HEK293T (cell line): ENCODE data around the gene LLPH.

Experiments
- CTCF ChIA-PET: fragments of 350-600 bp; formaldehyde crosslinking; extraction: SDS; loops from one replicate; lab custom pipeline; 2021; ENCODE audit warnings: antibody characterized with exemption, inconsistent platforms; lab: Yijun Ruan, JAX
- POLR2A ChIA-PET: fragments of 350-600 bp; formaldehyde crosslinking; extraction: SDS; loops from one replicate; lab custom pipeline; 2020; ENCODE audit warnings: antibody characterized with exemption, inconsistent platforms; lab: Yijun Ruan, JAX
- DNase-seq: peaks from one replicate; pipeline ENCODE4 v3.0.0; 2012; ENCODE audit warnings: mixed read lengths; ENCODE audit errors: extremely low spot score
- ARNT ChIP-seq: fragments of 450-650 bp; IDR thresholded peaks from 2 replicates; pipeline ENCODE4 v1.6.1; 2017; ENCODE audit warnings: mild to moderate bottlenecking
- BHLHE40 ChIP-seq: fragments of 450-650 bp; IDR thresholded peaks from 2 replicates; pipeline ENCODE4 v1.6.1; 2016; ENCODE audit warnings: mild to moderate bottlenecking, moderate library complexity, borderline replicate concordance
- CTBP1 ChIP-seq: fragments of 450-650 bp; IDR thresholded peaks from 2 replicates; pipeline ENCODE4 v1.6.1; 2016; ENCODE audit warnings: borderline replicate concordance
- ELF4 ChIP-seq: fragments of 450-650 bp; IDR thresholded peaks from 2 replicates; pipeline ENCODE4 v1.6.1; 2017; ENCODE audit warnings: antibody characterized with exemption
- FOXA1 ChIP-seq: fragments of 450-650 bp; IDR thresholded peaks from 2 replicates; pipeline ENCODE4 v1.6.1; 2016; ENCODE audit warnings: mild to moderate bottlenecking
- FOXK2 ChIP-seq: fragments of 450-650 bp; IDR thresholded peaks from 2 replicates; pipeline ENCODE4 v1.6.1; 2016; ENCODE audit warnings: mild to moderate bottlenecking
- FOXM1 ChIP-seq: fragments of 450-650 bp; IDR thresholded peaks from 2 replicates; pipeline ENCODE4 v1.6.1; 2017; ENCODE audit warnings: mild to moderate bottlenecking, borderline replicate concordance
- HDGF ChIP-seq: fragments of 450-650 bp; IDR thresholded peaks from 2 replicates; pipeline ENCODE4 v1.6.1; 2017; ENCODE audit warnings: antibody characterized with exemption, borderline replicate concordance
- L3MBTL2 ChIP-seq: fragments of 450-650 bp; conservative IDR thresholded peaks from 2 replicates; pipeline ENCODE4 v1.6.1; 2016; ENCODE audit warnings: mild to moderate bottlenecking
- LEF1 ChIP-seq: fragments of 450-650 bp; IDR thresholded peaks from 2 replicates; pipeline ENCODE4 v1.6.1; 2017; ENCODE audit warnings: mild to moderate bottlenecking, borderline replicate concordance
- NFRKB ChIP-seq: fragments of 450-650 bp; IDR thresholded peaks from 2 replicates; pipeline ENCODE4 v1.6.1; 2016; ENCODE audit warnings: mild to moderate bottlenecking, moderate library complexity
- PKNOX1 ChIP-seq: fragments of 450-650 bp; IDR thresholded peaks from 2 replicates; pipeline ENCODE4 v1.6.1; 2016
- SP1 ChIP-seq: fragments of 450-650 bp; IDR thresholded peaks from 2 replicates; pipeline ENCODE4 v1.6.1; 2017
- SUZ12 ChIP-seq: fragments of 450-650 bp; IDR thresholded peaks from 2 replicates; pipeline ENCODE4 v1.6.1; 2016; ENCODE audit warnings: mild to moderate bottlenecking
- TARDBP ChIP-seq: fragments of 450-650 bp; IDR thresholded peaks from 2 replicates; pipeline ENCODE4 v1.6.1; 2016
- ZNF384 ChIP-seq: fragments of 450-650 bp; IDR thresholded peaks from 2 replicates; pipeline ENCODE4 v1.6.1; 2016

Gene LLPH

DNA sequence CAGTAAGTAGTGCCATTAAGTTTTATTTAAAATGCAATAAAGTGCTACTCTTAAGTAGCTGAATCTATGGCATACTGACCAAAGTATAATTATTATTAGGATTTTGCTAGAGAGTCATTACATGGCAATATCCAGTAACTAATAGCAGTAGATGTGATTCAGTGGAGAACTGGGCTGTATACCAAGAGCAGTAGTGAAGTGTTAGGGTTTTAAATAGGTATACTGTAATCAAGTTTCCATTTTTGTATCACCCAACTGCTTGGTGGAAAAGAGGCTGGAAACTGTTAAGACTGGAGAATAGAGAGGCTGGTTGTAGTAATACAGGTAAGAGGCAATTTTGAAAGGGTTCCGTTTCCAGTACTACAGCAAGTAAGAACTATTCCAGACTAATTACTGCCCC, 13.3 kb upstream of the LLPH start:
- ChIA-PET POLR2A (no interaction called here), CTCF (interaction anchor here (0.6 kb wide), 1 partner anchor 1445 kb away, joined by 3 read pairs; no protein-coding TSS in a partner anchor)
- DNase-seq = no peak
- no peak for TF ChIP-seq TARDBP
- TF ChIP-seq ELF4 = no peak
- no peak for TF ChIP-seq HDGF
- TF ChIP-seq ARNT = no peak
- TF ChIP-seq BHLHE40 = no peak
- no peak for TF ChIP-seq ZNF384
- TF ChIP-seq LEF1 = no peak
- no peak for TF ChIP-seq FOXM1
- TF ChIP-seq FOXK2 = no peak
- no peak for TF ChIP-seq NFRKB
- TF ChIP-seq L3MBTL2 = no peak
- TF ChIP-seq PKNOX1 = no peak
- TF ChIP-seq SUZ12 = no peak
- no peak for TF ChIP-seq SP1

GRCh38 chr12:66142826-66143225, 12.3 kb upstream of the LLPH start:
- no peak for TF ChIP-seq TARDBP
- TF ChIP-seq ELF4 = no peak
- POLR2A ChIA-PET = no interaction called here
- CTCF ChIA-PET = no interaction called here
- DNase-seq = no peak

DNA sequence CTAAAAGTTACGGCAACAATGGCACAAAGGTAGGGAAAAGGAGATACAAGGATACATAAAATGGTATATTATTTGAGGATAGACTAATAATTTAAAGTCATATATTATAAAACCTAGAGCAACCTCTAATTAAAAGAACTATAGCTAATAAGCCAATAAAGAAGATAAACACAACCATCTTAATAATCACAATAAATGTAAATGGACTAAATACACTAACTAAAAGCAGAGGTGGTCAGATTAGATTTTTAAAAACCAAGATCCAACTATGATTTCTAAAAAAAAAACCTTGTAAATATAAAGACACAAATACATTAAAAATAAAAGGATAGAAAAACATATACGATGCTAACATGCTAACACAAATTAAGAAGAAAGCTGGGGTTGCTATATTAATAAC, 10.7 kb upstream of the LLPH start:
- ChIA-PET CTCF (no interaction called here), POLR2A (no interaction called here)
- no peak for DNase-seq

DNA sequence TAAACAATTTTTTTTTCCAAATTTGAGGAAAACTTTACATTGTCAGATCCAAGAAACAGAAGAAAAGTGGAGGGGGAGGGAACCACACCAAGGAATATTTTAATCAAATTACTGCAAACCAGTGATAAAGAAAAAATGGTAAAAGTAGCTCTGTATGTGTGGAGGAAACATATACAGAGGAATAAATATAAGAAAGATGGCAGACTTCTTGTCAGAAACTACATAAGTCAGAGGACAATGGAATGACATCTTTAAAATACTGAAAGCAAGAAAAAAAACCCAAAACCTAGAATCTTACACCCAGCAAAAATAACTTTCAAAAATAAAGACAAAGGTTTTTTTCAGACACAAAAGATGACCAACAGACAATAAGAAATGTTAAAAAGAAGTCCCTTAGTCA, 10.2 kb upstream of the LLPH start:
- CTCF ChIA-PET = no interaction called here
- POLR2A ChIA-PET = no interaction called here
- no peak for DNase-seq

More for the DNA sequence above, 10.7 kb upstream of the LLPH start:
- no peak for TF ChIP-seq PKNOX1
- TF ChIP-seq NFRKB = no peak
- no peak for TF ChIP-seq SP1

GRCh38 chr12:66139328-66139727, 8.8 kb upstream of the LLPH start:
- CTCF ChIA-PET = no interaction called here
- DNase-seq = no peak
- POLR2A ChIA-PET = interaction anchor here (1.2 kb wide), 1 partner anchor 8 kb away, joined by 4 read pairs; the partner anchor contains the start of gene LLPH
- TF ChIP-seq FOXA1 = no peak
- no peak for TF ChIP-seq SP1
- no peak for TF ChIP-seq CTBP1
- no peak for TF ChIP-seq NFRKB
- TF ChIP-seq SUZ12 = no peak
- TF ChIP-seq ELF4 = no peak
- no peak for TF ChIP-seq ZNF384
- TF ChIP-seq HDGF = no peak
- TF ChIP-seq PKNOX1 = no peak
- no peak for TF ChIP-seq FOXK2
- TF ChIP-seq LEF1 = no peak
- no peak for TF ChIP-seq L3MBTL2
- TF ChIP-seq TARDBP = no peak

More for the DNA sequence above, 10.2 kb upstream of the LLPH start:
- TF ChIP-seq NFRKB (no peak), CTBP1 (no peak), LEF1 (no peak), PKNOX1 (no peak), ZNF384 (no peak), ELF4 (no peak), SUZ12 (no peak), BHLHE40 (no peak)

DNA sequence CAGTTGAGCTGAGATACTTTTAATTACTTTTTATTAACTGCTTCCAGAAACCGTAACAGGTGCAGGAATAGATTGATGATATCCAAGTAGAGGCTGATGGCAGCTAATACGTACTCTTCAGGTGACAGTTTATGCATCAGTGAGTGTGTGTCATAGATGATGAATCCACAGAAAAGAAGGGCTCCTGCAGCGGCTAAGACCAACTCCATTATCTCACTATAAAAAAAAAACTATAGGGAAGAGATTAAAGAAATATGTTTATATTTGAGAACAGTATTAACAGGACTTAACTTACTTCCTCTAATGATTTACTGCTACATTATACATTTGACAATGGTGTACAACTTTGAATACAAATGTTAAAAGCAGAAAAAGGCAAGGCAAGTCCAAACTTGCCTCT, 7.4 kb upstream of the LLPH start:
- CTCF ChIA-PET = no interaction called here
- TF ChIP-seq SUZ12 = no peak
- TF ChIP-seq FOXK2 = no peak
- TF ChIP-seq ARNT = no peak
- TF ChIP-seq LEF1 = no peak
- no peak for TF ChIP-seq HDGF
- TF ChIP-seq BHLHE40 = no peak
- TF ChIP-seq L3MBTL2 = no peak
- TF ChIP-seq CTBP1 = no peak
- TF ChIP-seq TARDBP = no peak
- TF ChIP-seq ELF4 = no peak
- no peak for TF ChIP-seq ZNF384
- TF ChIP-seq PKNOX1 = no peak
- TF ChIP-seq NFRKB = no peak
- TF ChIP-seq FOXA1 = no peak
- no peak for TF ChIP-seq SP1
- TF ChIP-seq FOXM1 = no peak
- POLR2A ChIA-PET = interaction anchor here (0.7 kb wide), 1 partner anchor 32 kb away, joined by 3 read pairs; the partner anchor contains the start of gene TMBIM4
- no peak for DNase-seq
